ENCODE data around the gene FUT1.

Gene FUT1

DNA sequence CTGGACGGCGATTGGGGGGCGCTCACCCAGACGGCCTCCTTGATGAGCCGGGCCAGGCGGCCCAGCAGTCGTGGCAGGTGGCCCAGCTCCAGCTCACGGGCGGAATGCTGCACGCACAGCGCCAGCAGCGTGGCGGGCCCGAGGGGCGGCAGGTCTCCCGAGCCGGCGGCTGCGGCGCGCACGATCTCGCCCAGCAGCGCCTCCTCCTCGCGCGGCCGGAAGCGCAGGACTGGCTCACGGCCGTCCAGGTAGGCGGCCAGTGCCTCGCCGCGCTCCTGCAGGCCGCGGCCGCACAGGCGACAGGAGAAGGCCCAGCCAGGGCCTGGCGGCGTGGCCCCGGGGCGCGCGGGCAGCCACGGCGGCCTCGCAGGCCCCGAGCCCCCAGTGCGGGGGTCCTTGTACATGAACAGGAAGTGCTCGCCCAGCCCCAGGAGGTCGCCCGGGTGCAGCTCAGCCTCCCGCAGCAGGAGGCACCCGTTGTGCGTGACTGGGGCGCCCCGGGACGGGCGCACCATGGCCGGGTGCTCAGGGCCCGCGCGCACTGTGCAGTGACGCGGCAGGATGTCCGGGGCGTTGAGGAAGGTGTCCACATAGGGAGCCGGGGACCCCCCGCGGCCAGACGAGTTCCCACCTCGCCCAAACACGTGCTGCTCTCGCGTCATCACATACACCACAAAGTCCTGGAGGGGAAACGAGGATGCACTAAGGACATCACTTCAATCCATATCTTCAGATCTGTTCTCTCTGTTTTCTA is 23.4 kb downstream of the FUT1 start:
- Histone ChIP-seq H3K79me1 (ENCODE audit: low read depth, low read length) (no peaks in the 10 kb centered on the region), H3K27ac (replicated peaks; ENCODE audit: low read length) (no peak overlapping the region), H2BK12ac (ENCODE audit: low read length) (no peak overlapping the region), H3K9ac (ENCODE audit: low read depth, low read length, poor library complexity) (peak overlapping the region; percentile 32), H3K36me3 (replicated peaks in 1 of 2; ENCODE audit: control insufficient read depth in 2 of 2, insufficient read depth in 2 of 2, low read length in 2 of 2) (no peaks in the 10 kb centered on the region), H3K4me2 (ENCODE audit: insufficient read depth, low read length, poor library complexity, severe bottlenecking) (no peak overlapping the region), H3K4ac (ENCODE audit: low read length) (no peak overlapping the region), H3K23ac (ENCODE audit: low read depth, low read length, poor library complexity) (no peak overlapping the region), H3K4me1 (ENCODE audit: control insufficient read depth in 2 of 2, insufficient read depth in 1 of 2, low read depth in 1 of 2, low read length in 2 of 2) (peaks cover 5 to 6% of the 10 kb centered on the region in 2 donors), H2BK5ac (ENCODE audit: low read length) (no peak overlapping the region), H3K18ac (ENCODE audit: low read length) (peak overlapping the region; percentile 60), H3K4me3 (ENCODE audit: low read length in 2 of 2) (no peak overlapping the region), H3K14ac (ENCODE audit: low read length) (no peak overlapping the region), H2BK120ac (ENCODE audit: low read depth, low read length) (no peak overlapping the region), H2AFZ (ENCODE audit: low read length) (no peak overlapping the region), H4K8ac (ENCODE audit: low read depth, low read length) (no peak overlapping the region), H2BK15ac (ENCODE audit: low read length) (no peak overlapping the region), H2AK5ac (ENCODE audit: low read depth, low read length) (no peak overlapping the region), H3K9me3 (replicated peaks in 1 of 2; ENCODE audit: control insufficient read depth in 2 of 2, insufficient read depth in 1 of 2, low read depth in 1 of 2, low read length in 2 of 2) (no peaks in the 10 kb centered on the region), H3K27me3 (ENCODE audit: control insufficient read depth in 3 of 3, insufficient read depth in 3 of 3, low read depth in 1 of 3, low read length in 3 of 3) (no peaks in the 10 kb centered on the region), H4K91ac (ENCODE audit: low read depth, low read length, poor library complexity) (no peak overlapping the region)
- no peak for DNase-seq (ENCODE audit: low spot score)
- no CpG with 5 or more reads among the region's 77 CpGs for WGBS, 2 donors (ENCODE audit: extremely low coverage in 2 of 2, insufficient read length in 2 of 2, insufficient replicate concordance in 1 of 2)

DNA sequence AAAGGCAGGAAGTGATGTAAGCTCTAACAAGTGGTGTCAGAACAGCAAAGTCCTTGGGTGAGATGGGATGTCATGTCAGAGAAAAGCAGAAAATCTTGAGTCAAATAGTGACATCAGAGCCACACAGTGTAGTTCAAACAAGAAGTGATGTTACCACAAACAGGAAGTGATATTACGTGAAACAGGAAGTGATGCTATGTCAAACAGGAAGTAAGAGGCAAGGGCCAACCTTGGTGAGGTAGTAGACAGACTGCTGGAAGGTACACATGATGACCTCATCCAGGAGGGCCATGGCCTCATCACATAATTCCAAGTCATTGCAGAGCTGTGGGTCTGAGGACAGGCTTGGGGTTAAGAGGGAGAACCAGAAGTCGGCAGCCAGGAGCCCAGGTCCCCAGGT is 25.9 kb downstream of the FUT1 start:
- no CpG with 5 or more reads among the region's 2 CpGs for WGBS, 2 donors (ENCODE audit: extremely low coverage in 2 of 2, insufficient read length in 2 of 2, insufficient replicate concordance in 1 of 2)
- Histone ChIP-seq H3K4ac (ENCODE audit: low read length) (no peak overlapping the region), H3K9me3 (replicated peaks in 1 of 2; ENCODE audit: control insufficient read depth in 2 of 2, insufficient read depth in 1 of 2, low read depth in 1 of 2, low read length in 2 of 2) (no peaks in the 10 kb centered on the region)

DNA sequence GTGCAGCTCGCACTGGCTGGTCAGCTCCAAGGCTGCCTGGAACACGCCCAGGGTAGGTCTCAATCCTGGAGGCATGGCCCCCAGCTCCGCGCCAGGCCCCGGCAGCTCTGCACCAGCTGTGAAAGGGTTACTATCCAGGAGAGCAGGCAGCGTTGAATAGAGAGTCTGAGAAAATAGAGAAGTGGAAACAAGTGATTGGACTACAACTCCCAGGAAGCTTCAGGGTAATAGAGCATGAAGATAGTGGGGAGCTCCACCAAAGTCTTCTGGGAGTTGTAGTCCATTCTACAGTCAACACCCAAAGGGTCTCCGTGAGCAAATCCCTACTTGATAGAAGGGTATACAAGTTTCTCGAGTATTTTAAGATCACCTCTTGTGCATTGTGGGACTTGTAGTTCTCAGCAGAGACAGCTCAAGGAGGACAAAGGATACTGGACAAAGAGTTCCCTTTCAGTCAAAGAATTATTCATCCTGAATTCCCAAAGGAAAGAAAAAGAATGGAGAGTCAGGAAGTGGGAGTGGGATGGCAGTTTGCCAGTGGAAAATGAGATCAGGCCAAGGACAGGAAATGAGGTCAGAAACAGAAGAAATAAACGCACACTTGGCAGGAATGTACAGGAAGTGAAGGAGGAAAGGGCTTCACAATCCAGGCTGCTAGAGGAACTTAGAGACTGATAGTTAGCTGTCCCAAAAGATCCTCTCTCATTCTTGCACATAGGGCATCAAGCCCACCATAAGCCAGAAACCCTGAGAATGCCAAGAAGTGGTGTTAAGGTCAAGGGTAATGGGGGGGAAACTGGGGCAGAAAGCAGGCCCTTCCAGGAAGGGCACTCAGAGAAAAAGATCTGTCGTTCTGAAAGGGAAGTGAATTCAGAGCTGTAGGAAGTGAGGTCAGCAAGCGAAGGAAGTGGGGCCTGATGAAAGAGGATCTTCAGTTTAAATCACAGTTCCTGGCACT is 27.4 kb downstream of the FUT1 start:
- H3K36me3 ChIP-seq (replicated peaks in 1 of 2; ENCODE audit: control insufficient read depth in 2 of 2, insufficient read depth in 2 of 2, low read length in 2 of 2): no peaks in the 10 kb centered on the region
- no peaks in the 10 kb centered on the region for H3K27me3 ChIP-seq (ENCODE audit: control insufficient read depth in 3 of 3, insufficient read depth in 3 of 3, low read depth in 1 of 3, low read length in 3 of 3)
- no CpG with 5 or more reads among the region's 11 CpGs for WGBS, 2 donors (ENCODE audit: extremely low coverage in 2 of 2, insufficient read length in 2 of 2, insufficient replicate concordance in 1 of 2)
- no peak for DNase-seq (ENCODE audit: low spot score)
- H4K91ac ChIP-seq (ENCODE audit: low read depth, low read length, poor library complexity): no peak overlapping the region
- H3K14ac ChIP-seq (ENCODE audit: low read length): no peak overlapping the region
- H3K18ac ChIP-seq (ENCODE audit: low read length): peak overlapping the region; percentile 67
- no peak overlapping the region for H3K4me2 ChIP-seq (ENCODE audit: insufficient read depth, low read length, poor library complexity, severe bottlenecking)
- no peaks in the 10 kb centered on the region for H3K9me3 ChIP-seq (replicated peaks in 1 of 2; ENCODE audit: control insufficient read depth in 2 of 2, insufficient read depth in 1 of 2, low read depth in 1 of 2, low read length in 2 of 2)
- H4K8ac ChIP-seq (ENCODE audit: low read depth, low read length): peak overlapping the region; percentile 20
- H2BK120ac ChIP-seq (ENCODE audit: low read depth, low read length): no peak overlapping the region
- no peak overlapping the region for H3K23ac ChIP-seq (ENCODE audit: low read depth, low read length, poor library complexity)
- H2AK5ac ChIP-seq (ENCODE audit: low read depth, low read length): peak overlapping the region; percentile 91
- H3K4me1 ChIP-seq (ENCODE audit: control insufficient read depth in 2 of 2, insufficient read depth in 1 of 2, low read depth in 1 of 2, low read length in 2 of 2): peaks cover 8 to 11% of the 10 kb centered on the region in 2 donors
- peak overlapping the region; percentile 14 for H2BK12ac ChIP-seq (ENCODE audit: low read length)
- H2AFZ ChIP-seq (ENCODE audit: low read length): peak overlapping the region; percentile 80
- peak overlapping the region; percentile 4 to 31 for H3K4me3 ChIP-seq (ENCODE audit: low read length in 2 of 2)
- H3K4ac ChIP-seq (ENCODE audit: low read length): peak overlapping the region; percentile 28
- no peak overlapping the region for H2BK5ac ChIP-seq (ENCODE audit: low read length)
- H3K9ac ChIP-seq (ENCODE audit: low read depth, low read length, poor library complexity): no peak overlapping the region
- no peak overlapping the region for H3K27ac ChIP-seq (replicated peaks; ENCODE audit: low read length)
- H3K79me1 ChIP-seq (ENCODE audit: low read depth, low read length): no peaks in the 10 kb centered on the region
- peak overlapping the region; percentile 28 for H2BK15ac ChIP-seq (ENCODE audit: low read length)

More for the DNA sequence above, 25.9 kb downstream of the FUT1 start:
- Histone ChIP-seq H2BK120ac (ENCODE audit: low read depth, low read length) (no peak overlapping the region), H3K14ac (ENCODE audit: low read length) (no peak overlapping the region), H2AFZ (ENCODE audit: low read length) (no peak overlapping the region), H3K36me3 (replicated peaks in 1 of 2; ENCODE audit: control insufficient read depth in 2 of 2, insufficient read depth in 2 of 2, low read length in 2 of 2) (no peaks in the 10 kb centered on the region), H3K9ac (ENCODE audit: low read depth, low read length, poor library complexity) (no peak overlapping the region), H2BK5ac (ENCODE audit: low read length) (no peak overlapping the region), H2BK15ac (ENCODE audit: low read length) (no peak overlapping the region), H3K79me1 (ENCODE audit: low read depth, low read length) (no peaks in the 10 kb centered on the region), H3K18ac (ENCODE audit: low read length) (no peak overlapping the region), H3K23ac (ENCODE audit: low read depth, low read length, poor library complexity) (no peak overlapping the region), H3K4me2 (ENCODE audit: insufficient read depth, low read length, poor library complexity, severe bottlenecking) (no peak overlapping the region), H2BK12ac (ENCODE audit: low read length) (no peak overlapping the region), H3K27me3 (ENCODE audit: control insufficient read depth in 3 of 3, insufficient read depth in 3 of 3, low read depth in 1 of 3, low read length in 3 of 3) (no peaks in the 10 kb centered on the region), H3K4me1 (ENCODE audit: control insufficient read depth in 2 of 2, insufficient read depth in 1 of 2, low read depth in 1 of 2, low read length in 2 of 2) (peaks cover 5 to 6% of the 10 kb centered on the region in 2 donors), H3K4me3 (ENCODE audit: low read length in 2 of 2) (no peak overlapping the region), H4K91ac (ENCODE audit: low read depth, low read length, poor library complexity) (no peak overlapping the region), H2AK5ac (ENCODE audit: low read depth, low read length) (peak overlapping the region; percentile 41), H4K8ac (ENCODE audit: low read depth, low read length) (no peak overlapping the region), H3K27ac (replicated peaks; ENCODE audit: low read length) (no peak overlapping the region)
- DNase-seq (ENCODE audit: low spot score): no peak

DNA sequence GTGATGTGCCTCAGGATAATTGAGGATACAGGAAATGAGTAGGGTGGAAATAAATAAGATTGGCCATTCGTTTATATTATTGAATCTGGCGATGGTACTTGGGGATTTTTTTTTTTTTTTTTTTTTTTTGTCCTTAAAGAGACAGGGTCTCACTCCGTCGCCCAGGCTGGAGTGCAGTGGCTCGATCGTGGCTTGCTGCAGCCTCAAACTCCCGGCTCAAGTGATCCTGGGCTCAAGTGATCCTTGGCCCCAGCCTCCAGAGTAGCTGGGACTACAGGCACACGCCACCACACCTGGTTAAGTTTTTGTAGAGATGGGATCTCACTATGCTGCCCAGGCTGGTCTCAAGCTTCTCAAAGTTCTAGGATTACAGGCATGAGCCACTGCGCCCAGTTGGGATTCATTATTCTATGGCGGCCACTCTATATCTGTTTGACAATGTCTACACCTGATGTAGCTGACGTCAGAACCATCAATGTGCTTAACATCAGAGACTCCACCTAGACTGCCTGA is 30.2 kb downstream of the FUT1 start:
- H3K23ac ChIP-seq (ENCODE audit: low read depth, low read length, poor library complexity): no peak overlapping the region

More for the DNA sequence above, 30.2 kb downstream of the FUT1 start:
- WGBS, 2 donors (ENCODE audit: extremely low coverage in 2 of 2, insufficient read length in 2 of 2, insufficient replicate concordance in 1 of 2): no CpG with 5 or more reads among the region's 11 CpGs
- H3K4me1 ChIP-seq (ENCODE audit: control insufficient read depth in 2 of 2, insufficient read depth in 1 of 2, low read depth in 1 of 2, low read length in 2 of 2): peaks cover 19 to 23% of the 10 kb centered on the region in 2 donors
- no peak for DNase-seq (ENCODE audit: low spot score)
- no peak overlapping the region for H3K14ac ChIP-seq (ENCODE audit: low read length)
- H3K9me3 ChIP-seq (replicated peaks in 1 of 2; ENCODE audit: control insufficient read depth in 2 of 2, insufficient read depth in 1 of 2, low read depth in 1 of 2, low read length in 2 of 2): no peaks in the 10 kb centered on the region
- no peak overlapping the region for H3K9ac ChIP-seq (ENCODE audit: low read depth, low read length, poor library complexity)
- no peak overlapping the region for H4K8ac ChIP-seq (ENCODE audit: low read depth, low read length)
- no peak overlapping the region for H2BK15ac ChIP-seq (ENCODE audit: low read length)
- no peak overlapping the region for H3K27ac ChIP-seq (replicated peaks; ENCODE audit: low read length)
- no peak overlapping the region for H3K4me3 ChIP-seq (ENCODE audit: low read length in 2 of 2)
- H2BK5ac ChIP-seq (ENCODE audit: low read length): no peak overlapping the region
- no peak overlapping the region for H3K18ac ChIP-seq (ENCODE audit: low read length)
- H3K27me3 ChIP-seq (ENCODE audit: control insufficient read depth in 3 of 3, insufficient read depth in 3 of 3, low read depth in 1 of 3, low read length in 3 of 3): no peaks in the 10 kb centered on the region
- H3K4ac ChIP-seq (ENCODE audit: low read length): no peak overlapping the region
- no peak overlapping the region for H4K91ac ChIP-seq (ENCODE audit: low read depth, low read length, poor library complexity)
- H3K36me3 ChIP-seq (replicated peaks in 1 of 2; ENCODE audit: control insufficient read depth in 2 of 2, insufficient read depth in 2 of 2, low read length in 2 of 2): no peaks in the 10 kb centered on the region
- H3K79me1 ChIP-seq (ENCODE audit: low read depth, low read length): no peaks in the 10 kb centered on the region
- no peak overlapping the region for H2BK120ac ChIP-seq (ENCODE audit: low read depth, low read length)
- no peak overlapping the region for H3K4me2 ChIP-seq (ENCODE audit: insufficient read depth, low read length, poor library complexity, severe bottlenecking)
- H2AK5ac ChIP-seq (ENCODE audit: low read depth, low read length): no peak overlapping the region
- H2BK12ac ChIP-seq (ENCODE audit: low read length): no peak overlapping the region
- H2AFZ ChIP-seq (ENCODE audit: low read length): no peak overlapping the region
